Mammary epithelial cell (primary cell): Measurements from ENCODE around the gene PTGER3.

Experiments
- CTCF ChIP-seq, 2 donors: IDR thresholded peaks in 1 of 2; conservative IDR thresholded peaks in 1 of 2; 2 replicates each; pipeline ENCODE4 v1.5.1; 2011 to 2012; ENCODE audit warnings: inconsistent platforms in 2 of 2, low read length in 2 of 2, mild to moderate bottlenecking in 2 of 2, control low read depth in 1 of 2, low read depth in 1 of 2; ENCODE audit not compliant: insufficient read depth in 1 of 2; ENCODE audit errors: extremely low read depth in 1 of 2
- EZH2 ChIP-seq: IDR thresholded peaks from 2 replicates; pipeline ENCODE4 v1.6.1; 2012; ENCODE audit warnings: low read length, inconsistent platforms, borderline replicate concordance

GRCh38 chr1:71031426-71031825 is 16.2 kb downstream of the PTGER3 start:
- TF ChIP-seq CTCF (conservative IDR thresholded peaks at IDR 0.05 in 1 of 2, IDR thresholded peaks at IDR 0.05 in 1 of 2; ENCODE audit: extremely low read depth in 1 of 2, insufficient read depth in 1 of 2, low read depth in 1 of 2, low read length in 2 of 2) (no peak), EZH2 (no peak)
